Right lobe of liver (tissue), 6 donors: Measurements from ENCODE around the gene FBXW11. TPM values are rescaled to one million over a fixed set of nuclear protein-coding genes. Genes with fewer than 3 reads are reported as not detected.

ENCODE experiments used
- ATAC-seq, 4 donors: fragments of 200-7000 bp; cut with Tn5 transposase; one replicate each; pipeline ENCODE4 v1.9.1; 2020; ENCODE audit warnings: mild to moderate bottlenecking in 4 of 4, moderate library complexity in 4 of 4
- DNase-seq, 3 donors: peaks; one replicate each; pipeline ENCODE4 v3.0.0-alpha.2; 2020
- H3K27ac ChIP-seq, 3 donors: fragments of 200-600 bp; one replicate each; pipeline ENCODE4 v1.8.0; 2022
- H3K27me3 ChIP-seq, 2 donors: fragments of 200-600 bp; one replicate each; pipeline ENCODE4 v1.8.0; 2022
- H3K36me3 ChIP-seq, 4 donors: fragments of 200-600 bp; sonication (generic) in 1 of 4; one replicate each; pipeline versions ENCODE4 v1.5.1 to v1.8.0; 2017 to 2022; ENCODE audit warnings: control low read depth in 1 of 4
- H3K4me1 ChIP-seq, 4 donors: fragments of 200-600 bp; sonication (generic) in 1 of 4; one replicate each; pipeline versions ENCODE4 v1.5.1 to v1.8.0; 2017 to 2022; ENCODE audit warnings: control low read depth in 1 of 4
- H3K4me3 ChIP-seq, 3 donors: fragments of 200-600 bp; one replicate each; pipeline ENCODE4 v1.8.0; 2022
- H3K9me3 ChIP-seq, 4 donors: fragments of 200-600 bp; sonication (generic) in 1 of 4; one replicate each; pipeline versions ENCODE4 v1.5.1 to v1.8.0; 2017 to 2022; ENCODE audit warnings: control low read depth in 1 of 4
- POLR2A ChIP-seq: fragments of 450-650 bp; IDR thresholded peaks from one replicate; pipeline ENCODE4 v1.6.1; 2017; ENCODE audit warnings: antibody characterized with exemption, mild to moderate bottlenecking
- WGBS: methylation state at CpG from one replicate; pipeline ENCODE4 v1.1.6; 2018; ENCODE audit warnings: low coverage, low lambda C conversion rate; ENCODE audit not compliant: insufficient coverage; ENCODE audit errors: missing lambda C conversion rate; 5-methylcytosine and 5-hydroxymethylcytosine counted together
- intact Hi-C, 2 donors: fragments of 100-400 bp; cut with DNase I; formaldehyde crosslinking; loops; one replicate each; pipeline versions ENCODE4 v1.11.2 to v1.14.1; 2022
- total RNA-seq, 6 experiments: library from RNA; depleted of rRNA in 2 of 6; stranded (reverse); fragments of >200 nt in 2 of 6; fragmentation: NEBNext Ultra II Directional in 3 of 6; extraction: Animal tissue kit (Norgen Biotek cat#: 25700) in 3 of 6; gene quantifications; one replicate each; pipeline versions ENCODE4 v1.1.0 to v1.2.4, GENCODE V29; 2016 to 2023
- TF ChIP-seq, protein P1 (sequence below), 4 donors: fragments of 200-600 bp in 3 of 4; fragments of 450-650 bp in 1 of 4; IDR thresholded peaks; one replicate each; pipeline versions ENCODE4 v1.5.1 to v1.8.0; 2016 to 2022; ENCODE audit warnings: antibody characterized with exemption in 4 of 4, mild to moderate bottlenecking in 2 of 4
- donor health status: DM: no; HTN: yes; CAD: no.
- donor health status: DM: no; HTN: no; CAD: no.
- donor health status: DM: no; HTN: no; CAD: no.
- donor health status: DM: no; HTN: yes; CAD: no.
- donor health status: DM: no; HTN: yes; CAD: no.

FBXW11 gene
- total RNA-seq, 6 experiments from 2014 or later = 19.9 to 35.9 (median 28.4) TPM

GRCh38 chr5:171850324-171850947, 156.0 kb downstream of the FBXW11 start:
- H3K4me3 ChIP-seq = no peak overlapping the region
- H3K36me3 ChIP-seq = no peaks in the 10 kb centered on the region
- peak in 1 of 4 donors; percentile 36 for ATAC-seq
- no peak for DNase-seq
- H3K4me1 ChIP-seq = no peaks in the 10 kb centered on the region
- intact Hi-C loops = no loop called here
- TF ChIP-seq, protein P1, sequence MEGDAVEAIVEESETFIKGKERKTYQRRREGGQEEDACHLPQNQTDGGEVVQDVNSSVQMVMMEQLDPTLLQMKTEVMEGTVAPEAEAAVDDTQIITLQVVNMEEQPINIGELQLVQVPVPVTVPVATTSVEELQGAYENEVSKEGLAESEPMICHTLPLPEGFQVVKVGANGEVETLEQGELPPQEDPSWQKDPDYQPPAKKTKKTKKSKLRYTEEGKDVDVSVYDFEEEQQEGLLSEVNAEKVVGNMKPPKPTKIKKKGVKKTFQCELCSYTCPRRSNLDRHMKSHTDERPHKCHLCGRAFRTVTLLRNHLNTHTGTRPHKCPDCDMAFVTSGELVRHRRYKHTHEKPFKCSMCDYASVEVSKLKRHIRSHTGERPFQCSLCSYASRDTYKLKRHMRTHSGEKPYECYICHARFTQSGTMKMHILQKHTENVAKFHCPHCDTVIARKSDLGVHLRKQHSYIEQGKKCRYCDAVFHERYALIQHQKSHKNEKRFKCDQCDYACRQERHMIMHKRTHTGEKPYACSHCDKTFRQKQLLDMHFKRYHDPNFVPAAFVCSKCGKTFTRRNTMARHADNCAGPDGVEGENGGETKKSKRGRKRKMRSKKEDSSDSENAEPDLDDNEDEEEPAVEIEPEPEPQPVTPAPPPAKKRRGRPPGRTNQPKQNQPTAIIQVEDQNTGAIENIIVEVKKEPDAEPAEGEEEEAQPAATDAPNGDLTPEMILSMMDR (IDR thresholded peaks at IDR 0.05) = peak in 3 of 4 donors; percentile 14 to 26 (median 24)
- TF ChIP-seq POLR2A = no peak
- no peak overlapping the region for H3K27ac ChIP-seq
- WGBS = 78% methylated on average over 6 of the region's 9 CpGs
- H3K9me3 ChIP-seq = no peaks in the 10 kb centered on the region
- H3K27me3 ChIP-seq = no peaks in the 10 kb centered on the region

DNA sequence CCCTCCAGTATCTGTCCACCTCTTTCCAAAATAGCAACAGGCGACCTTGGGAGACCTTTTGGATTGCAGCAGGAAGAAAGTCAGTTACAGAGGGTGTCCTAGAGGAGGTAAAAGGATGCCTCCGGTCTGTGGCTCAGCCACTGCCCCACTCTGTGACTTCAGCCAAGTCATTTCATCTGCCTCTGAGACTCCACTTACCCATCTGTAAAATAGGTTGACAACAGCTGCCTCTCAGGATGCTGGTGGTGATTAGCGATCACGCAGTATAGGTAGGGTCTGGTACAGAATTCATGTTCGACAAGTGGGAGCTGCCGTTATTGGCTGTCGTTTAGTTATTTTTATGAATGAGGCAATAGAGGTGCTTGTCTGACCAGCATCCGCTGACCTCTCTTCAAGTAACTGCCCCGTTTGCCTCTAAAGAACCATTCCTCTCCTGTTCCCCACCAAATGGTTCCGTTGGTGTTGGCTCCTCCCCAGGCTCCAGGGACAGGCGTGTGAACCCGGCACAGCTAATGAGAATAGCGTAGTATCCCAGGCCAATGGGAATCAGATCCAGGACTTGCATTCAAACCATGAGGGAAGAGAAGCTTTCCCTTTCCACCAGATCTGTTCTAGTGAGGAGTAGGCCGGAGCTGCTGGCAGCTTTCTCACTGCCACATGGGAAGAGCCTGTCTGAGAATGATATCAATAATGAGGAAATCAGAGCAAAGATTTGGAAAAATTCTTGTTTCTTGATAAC, 156.7 kb downstream of the FBXW11 start:
- TF ChIP-seq, protein P1 (IDR thresholded peaks at IDR 0.05) = no peak
- TF ChIP-seq POLR2A = no peak
- Histone ChIP-seq H3K27me3 (no peaks in the 10 kb centered on the region), H3K9me3 (no peaks in the 10 kb centered on the region), H3K27ac (no peak overlapping the region), H3K4me1 (no peaks in the 10 kb centered on the region), H3K4me3 (no peak overlapping the region), H3K36me3 (no peaks in the 10 kb centered on the region)
- DNase-seq = no peak
- no peak for ATAC-seq
- intact Hi-C loops = no loop called here
- WGBS = 90% methylated on average over 12 of the region's 14 CpGs

DNA sequence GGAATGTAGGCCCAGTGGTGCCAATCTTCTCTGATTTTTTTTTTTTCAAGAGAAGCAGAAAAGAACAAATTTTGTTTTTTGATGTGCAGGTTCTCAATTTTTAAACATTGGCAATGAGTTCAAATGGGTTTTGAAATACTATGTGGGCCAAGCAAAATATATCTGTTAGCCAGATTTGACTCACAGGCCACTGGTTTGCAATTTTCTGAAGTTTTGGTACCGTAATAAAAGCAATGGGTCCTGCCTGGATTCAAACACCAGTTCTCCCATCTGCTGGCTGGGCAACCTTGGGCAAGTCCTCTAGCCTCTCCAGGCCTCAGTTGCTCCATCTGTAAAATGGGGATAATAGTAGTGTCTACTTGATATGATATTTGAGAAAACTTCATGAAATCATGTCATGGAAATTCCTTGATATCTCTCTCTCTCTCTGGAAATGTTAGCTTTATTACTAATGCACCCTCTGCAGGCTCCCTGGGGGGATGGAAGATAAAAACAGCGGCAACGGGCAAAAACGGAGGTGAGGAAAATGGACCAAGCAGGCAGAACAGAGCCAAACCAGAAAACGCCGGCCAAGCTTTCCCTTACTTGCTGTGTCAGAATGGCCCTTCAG, 157.4 kb downstream of the FBXW11 start:
- ATAC-seq = no peak
- WGBS = 86% methylated on average over 6 of the region's 6 CpGs
- intact Hi-C loops = no loop called here
- Histone ChIP-seq H3K4me1 (no peaks in the 10 kb centered on the region), H3K36me3 (no peaks in the 10 kb centered on the region), H3K27me3 (no peaks in the 10 kb centered on the region), H3K4me3 (no peak overlapping the region), H3K27ac (no peak overlapping the region), H3K9me3 (no peaks in the 10 kb centered on the region)
- TF ChIP-seq POLR2A = no peak
- TF ChIP-seq, protein P1 (IDR thresholded peaks at IDR 0.05) = no peak
- DNase-seq = no peak

- ATAC-seq (peak in 3 of 4 donors; percentile 11 to 36 (median 26)), DNase-seq (no peak)
- TF ChIP-seq POLR2A = no peak
- TF ChIP-seq, protein P1 (IDR thresholded peaks at IDR 0.05) = no peak
- no peaks in the 10 kb centered on the region for H3K27me3 ChIP-seq
- no peaks in the 10 kb centered on the region for H3K9me3 ChIP-seq
- intact Hi-C loops = no loop called here
- H3K4me3 ChIP-seq = no peak overlapping the region
- H3K36me3 ChIP-seq = no peaks in the 10 kb centered on the region
- no peak overlapping the region for H3K27ac ChIP-seq
- H3K4me1 ChIP-seq = no peaks in the 10 kb centered on the region
- WGBS = 68% methylated on average over 4 of the region's 5 CpGs
Measured at GRCh38 chr5:171848486-171848885, 158.0 kb downstream of the FBXW11 start.
